ENCODE data around the gene TBX2.
"Not testable (repeated sequence)": the region's sequence is repeated elsewhere in the genome, so short reads cannot be mapped to it uniquely, and the experiment has no call there.

Gene TBX2

GRCh38 chr17:61399131-61400065 lies at the start of gene TBX2:
Gene TBX2 (plus strand): TSS chr17:61399843. CDS start chr17:61400177, 334 bp downstream.
- DNase-seq, result no peak

- DNase-seq, result no peak
Measured at GRCh38 chr17:61351745-61352407, 47.8 kb upstream of the TBX2 start.

GRCh38 chr17:61352408-61352770 lies 47.3 kb upstream of the TBX2 start:
- no peak for DNase-seq

GRCh38 chr17:61352781-61353491 lies 46.7 kb upstream of the TBX2 start:
- DNase-seq, result no peak

- no peak for DNase-seq
Measured at GRCh38 chr17:61353615-61354014, 46.0 kb upstream of the TBX2 start.

- DNase-seq, result no peak
Measured at GRCh38 chr17:61354895-61355874, 44.5 kb upstream of the TBX2 start.

GRCh38 chr17:61357061-61357460 lies 42.6 kb upstream of the TBX2 start:
- not testable (repeated sequence) for DNase-seq

- not testable (repeated sequence) for DNase-seq
Measured at GRCh38 chr17:61359513-61359912, 40.1 kb upstream of the TBX2 start.

GRCh38 chr17:61360318-61360943 lies 39.2 kb upstream of the TBX2 start:
- DNase-seq, result no peak

- DNase-seq, result no peak
Measured at GRCh38 chr17:61361084-61361483, 38.6 kb upstream of the TBX2 start.

GRCh38 chr17:61362396-61362795 lies 37.2 kb upstream of the TBX2 start:
- DNase-seq, result no peak

- DNase-seq, result no peak
Measured at GRCh38 chr17:61362852-61363600, 36.6 kb upstream of the TBX2 start.

- DNase-seq, result no peak
Measured at GRCh38 chr17:61363601-61364462, 35.8 kb upstream of the TBX2 start.

- DNase-seq, result no peak
Measured at GRCh38 chr17:61364463-61364846, 35.2 kb upstream of the TBX2 start.

- DNase-seq, result no peak
Measured at GRCh38 chr17:61366076-61366714, 33.4 kb upstream of the TBX2 start.

GRCh38 chr17:61366715-61367413 lies 32.8 kb upstream of the TBX2 start:
- DNase-seq, result no peak

- DNase-seq, result no peak
Measured at GRCh38 chr17:61368049-61368831, 31.4 kb upstream of the TBX2 start.

GRCh38 chr17:61368832-61369450 lies 30.7 kb upstream of the TBX2 start:
- no peak for DNase-seq
